ENCODE measurements around the gene SASH1.
"Not testable (repeated sequence)": the region's sequence is repeated elsewhere in the genome, so short reads cannot be mapped to it uniquely, and the experiment has no call there.

Gene SASH1

DNA sequence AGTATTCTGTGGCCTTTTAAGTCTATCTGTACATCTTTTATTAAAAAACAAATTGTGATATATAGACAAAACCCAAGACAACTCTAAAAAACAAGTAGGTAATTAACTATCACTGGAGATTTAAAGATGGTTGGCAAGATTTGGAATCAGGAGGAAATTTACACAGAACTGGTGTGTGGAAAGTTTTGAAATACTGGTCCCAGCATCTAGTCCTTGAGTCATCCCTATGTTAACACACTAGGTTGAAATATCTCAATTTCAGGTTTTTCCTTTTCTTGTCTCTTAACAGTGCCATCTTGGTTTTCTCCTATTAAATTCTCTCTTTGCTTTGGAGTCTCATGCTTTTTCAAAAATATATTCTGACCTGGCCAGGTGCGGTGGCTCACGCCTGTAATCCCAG is 27.5 kb downstream of the SASH1 start:
- no peak for DNase-seq

DNA sequence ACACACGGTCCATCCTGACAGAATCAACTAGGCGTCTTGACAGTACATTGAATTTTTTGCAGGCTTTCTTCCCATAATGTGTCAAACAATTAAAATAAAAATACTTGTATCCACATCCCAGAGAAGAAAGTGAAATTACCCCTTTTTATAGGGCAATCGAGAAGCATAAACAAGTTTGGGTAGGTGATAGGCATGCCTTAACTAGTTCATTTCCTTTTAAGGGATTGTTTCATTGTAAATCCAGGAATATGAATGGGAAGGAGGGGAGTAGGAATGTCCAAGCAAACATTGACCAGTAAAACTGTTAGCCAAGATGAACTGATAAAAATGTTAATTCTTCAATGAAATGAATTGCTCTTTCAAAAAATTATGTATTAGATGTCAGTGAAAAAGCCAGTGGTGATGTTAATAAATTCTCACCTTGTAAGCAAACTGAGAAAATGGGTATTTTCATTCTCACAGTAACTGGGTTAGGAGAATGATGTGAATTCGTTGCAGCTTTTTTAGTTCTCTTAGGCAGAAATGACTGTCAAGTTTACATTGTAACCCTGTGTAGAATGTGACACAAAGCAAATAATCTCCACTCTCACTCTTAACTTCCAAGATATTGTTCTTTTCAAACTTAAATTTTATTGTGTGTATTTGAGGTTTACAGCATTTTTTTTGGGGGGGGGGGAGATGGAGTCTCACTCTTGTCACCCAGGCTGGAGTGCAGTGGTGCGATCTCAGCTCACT is 31.6 kb downstream of the SASH1 start:
- no peak for DNase-seq

DNA sequence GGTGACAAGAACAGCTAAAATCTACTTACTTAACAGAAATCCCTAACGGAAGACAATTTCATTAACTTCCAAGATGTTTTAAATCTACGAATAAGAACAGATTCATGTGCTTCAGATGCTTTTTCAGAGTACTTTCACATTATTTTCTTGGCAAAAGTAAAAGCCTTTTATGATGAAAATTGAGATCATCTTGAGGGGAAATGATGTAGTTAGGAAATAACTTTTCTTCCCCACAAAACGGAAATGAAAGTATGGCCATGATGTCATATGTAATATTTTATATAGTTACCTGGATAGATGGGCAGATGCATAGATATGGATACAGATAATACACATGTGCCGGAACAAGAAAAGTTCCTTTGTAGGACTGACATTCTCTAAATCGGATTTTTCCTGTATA is 32.8 kb downstream of the SASH1 start:
- DNase-seq: no peak

DNA sequence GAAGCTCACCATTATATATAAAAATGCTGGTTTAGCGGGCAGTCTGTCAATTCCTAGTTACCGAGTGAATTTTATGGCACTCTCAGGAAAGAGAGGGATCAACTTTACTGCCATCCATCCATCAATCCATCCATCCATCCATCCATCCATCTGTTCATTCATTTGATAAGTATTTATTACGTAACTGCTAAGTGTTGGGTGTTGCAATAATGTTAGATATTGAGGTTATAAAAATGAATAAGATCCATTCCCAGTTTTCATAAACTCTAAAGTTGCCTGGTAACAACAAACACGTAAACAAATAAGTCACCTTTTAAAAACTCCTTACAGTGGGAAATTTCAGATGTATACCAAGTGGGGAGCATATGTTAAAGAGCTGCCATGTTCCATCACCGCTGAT is 36.8 kb downstream of the SASH1 start:
- no peak for DNase-seq

DNA sequence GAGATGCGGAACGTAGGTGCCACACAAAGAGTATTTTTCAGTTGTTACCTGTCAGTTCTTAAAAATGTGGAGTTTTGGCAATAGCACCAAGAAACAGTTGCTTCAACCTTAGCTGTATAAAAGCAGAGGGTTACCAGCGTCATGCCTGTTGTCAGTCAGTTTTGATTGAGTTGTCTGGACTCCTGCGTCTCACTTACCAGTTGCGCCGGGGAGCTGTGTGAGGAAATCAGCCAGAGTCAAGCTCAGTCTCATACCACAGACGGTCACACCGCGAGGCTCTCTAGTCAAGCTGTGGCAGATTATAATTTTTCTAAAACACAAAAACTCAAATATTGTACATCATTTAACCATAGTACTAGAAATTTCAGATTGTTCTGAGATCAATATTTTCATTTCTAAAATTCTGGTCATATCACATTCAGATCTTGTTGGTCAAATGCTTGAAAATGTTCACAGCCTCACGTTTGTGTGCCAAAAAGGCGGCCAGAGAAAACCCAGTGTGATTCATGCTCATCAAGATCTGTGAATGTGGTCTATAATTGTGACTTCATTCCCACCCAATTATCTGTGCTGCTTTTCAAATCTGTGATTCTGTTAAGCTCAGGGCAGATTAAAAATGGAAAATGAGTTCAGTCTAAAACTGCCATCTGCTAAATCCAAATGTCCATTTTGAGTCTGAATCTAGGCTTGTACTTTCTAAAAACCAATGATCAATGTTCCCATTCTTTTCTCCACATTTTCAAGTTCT is 37.5 kb downstream of the SASH1 start:
- DNase-seq: no peak

DNA sequence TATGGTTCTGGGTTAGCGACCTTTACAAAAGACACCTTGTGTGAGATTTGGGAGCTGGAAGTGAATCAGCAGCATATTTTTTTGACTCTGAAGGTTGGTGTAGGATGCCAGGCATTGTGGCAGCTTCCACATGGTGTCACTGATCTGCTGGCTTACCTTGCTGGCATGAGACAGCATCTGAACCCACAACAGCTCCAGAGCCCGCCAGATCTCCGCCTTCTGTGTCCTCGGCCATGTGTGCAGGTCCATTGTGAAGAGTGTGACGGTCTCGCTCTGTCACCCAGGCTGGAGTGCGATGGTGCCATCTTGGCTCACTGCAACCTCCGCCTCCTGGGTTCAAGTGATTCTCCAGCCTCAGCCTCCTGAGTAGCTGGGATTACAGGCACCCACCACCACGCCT is 39.4 kb downstream of the SASH1 start:
- DNase-seq: not testable (repeated sequence)

DNA sequence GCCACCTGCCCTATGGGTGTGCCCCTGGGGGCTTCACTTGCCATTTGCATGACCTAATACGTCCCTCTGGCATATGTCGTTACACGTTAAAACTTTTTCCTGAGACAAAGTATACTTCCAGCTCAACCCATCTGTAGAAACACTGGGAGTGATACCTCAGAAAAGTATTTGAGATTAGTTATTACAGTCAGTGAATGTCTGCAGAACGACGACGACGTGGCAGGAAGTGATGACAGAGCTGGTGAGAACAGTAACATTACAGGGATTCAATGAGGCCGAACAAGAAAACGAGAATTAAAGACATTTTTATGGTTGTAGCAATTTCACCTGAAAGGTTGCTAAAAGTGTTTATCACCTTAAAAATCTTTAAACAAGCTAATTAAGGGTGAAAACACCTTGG is 40.2 kb downstream of the SASH1 start:
- DNase-seq: no peak

DNA sequence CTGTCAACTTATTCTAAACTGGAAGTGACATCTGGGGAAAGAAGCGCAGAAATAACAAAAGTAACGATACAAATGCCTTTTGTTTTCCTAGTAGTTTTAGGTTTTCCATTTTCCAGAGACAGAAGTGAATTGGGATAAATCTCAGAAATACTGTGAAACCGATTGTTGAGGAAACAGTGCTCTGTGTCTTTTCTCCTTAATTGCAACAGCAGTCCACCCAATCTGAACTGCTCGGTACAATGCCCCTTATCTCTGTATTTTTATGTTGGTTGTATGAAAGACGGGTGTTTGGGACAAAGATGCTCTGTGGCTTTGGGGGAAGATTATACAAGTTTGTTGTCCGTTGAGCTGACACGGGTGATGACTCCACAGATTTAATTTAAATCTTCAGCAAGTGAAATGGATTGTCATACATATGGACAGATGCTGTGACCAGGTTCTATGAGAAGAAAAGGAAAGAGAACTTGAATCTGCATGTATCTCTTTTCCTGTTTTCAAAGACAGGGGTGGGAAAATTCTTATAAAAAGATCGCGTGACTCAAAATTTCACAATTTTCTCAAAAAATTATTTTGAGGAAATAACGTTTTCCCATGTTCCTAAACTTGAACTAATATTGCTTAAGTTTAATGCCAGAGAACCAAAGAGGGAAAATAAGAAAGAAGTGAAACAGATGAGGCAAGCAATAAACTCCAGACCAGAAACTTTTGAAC is 41.2 kb downstream of the SASH1 start:
- no peak for DNase-seq

DNA sequence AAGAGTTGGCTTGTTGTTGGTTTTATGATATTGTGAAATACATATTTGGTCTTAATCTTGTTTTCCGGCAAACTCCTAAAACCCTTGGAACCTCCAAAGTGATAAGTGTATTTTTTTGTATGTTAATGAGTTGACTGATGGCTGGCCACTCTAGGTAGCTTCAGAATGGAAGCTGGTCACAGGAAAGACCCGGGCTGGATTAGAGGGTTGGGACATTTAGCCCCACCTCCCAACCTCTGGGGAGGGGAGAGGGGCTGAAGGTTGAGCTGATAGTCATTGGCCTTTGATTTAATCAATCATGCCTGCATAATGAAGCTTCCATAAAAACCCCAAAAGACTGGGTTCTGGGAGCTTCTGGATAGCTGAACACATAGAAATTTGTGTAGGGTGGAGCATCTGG is 42.7 kb downstream of the SASH1 start:
- DNase-seq: no peak

DNA sequence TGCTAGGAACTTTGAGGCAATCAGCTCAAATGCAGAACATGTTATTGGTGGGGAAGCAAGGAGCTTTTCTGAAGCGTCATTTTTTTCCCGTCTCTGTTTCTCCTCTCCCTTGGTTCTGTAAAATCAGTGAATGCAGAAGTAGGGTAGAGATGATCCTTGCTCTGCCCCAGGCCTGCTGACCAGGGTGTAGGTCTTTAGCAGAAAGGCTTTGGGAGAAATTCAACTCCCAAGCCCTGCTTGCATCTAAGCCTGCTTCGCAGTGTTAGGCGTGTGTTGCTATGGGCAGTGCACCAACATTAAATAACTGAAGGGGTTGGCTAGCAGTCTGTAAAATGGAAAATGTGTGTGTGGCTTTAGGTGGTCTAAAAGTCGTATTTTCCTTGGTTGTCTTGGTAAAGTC is 45.9 kb downstream of the SASH1 start:
- DNase-seq: no peak

DNA sequence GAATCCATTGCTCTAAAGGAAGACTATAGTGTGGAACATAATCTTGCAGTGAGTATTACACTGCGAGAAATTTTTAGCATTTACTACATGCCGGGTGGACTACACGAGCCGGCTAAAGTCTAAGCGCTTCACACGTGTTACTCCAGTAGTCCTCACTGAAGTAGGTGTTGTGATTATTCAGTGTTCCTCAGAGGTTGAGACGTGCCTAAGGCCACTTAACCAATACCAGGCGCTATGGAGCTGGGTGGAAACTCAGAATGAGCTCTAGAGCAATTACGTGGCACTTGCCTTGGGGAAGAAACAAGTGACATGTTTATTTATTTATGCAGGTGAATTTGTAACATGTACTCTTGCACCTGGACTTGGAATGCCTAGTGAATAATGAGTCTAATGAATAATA is 46.4 kb downstream of the SASH1 start:
- DNase-seq: no peak

DNA sequence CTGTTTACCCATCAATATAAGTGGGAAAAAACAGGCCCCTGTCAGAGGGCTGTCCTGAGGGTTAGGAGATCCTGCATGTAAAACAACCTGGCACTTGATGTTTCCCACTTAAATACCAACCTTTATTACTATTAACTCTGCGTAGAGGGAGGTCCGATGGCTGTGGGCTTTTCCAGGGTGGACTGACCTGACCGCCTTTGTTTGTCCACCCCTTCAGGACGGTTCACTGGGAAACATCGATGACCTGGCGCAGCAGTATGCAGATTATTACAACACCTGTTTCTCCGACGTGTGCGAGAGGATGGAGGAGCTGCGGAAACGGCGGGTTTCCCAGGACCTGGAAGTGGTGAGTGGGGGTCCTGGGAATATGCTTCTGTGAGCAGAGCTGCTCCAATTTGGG is 47.3 kb downstream of the SASH1 start:
- DNase-seq: no peak

DNA sequence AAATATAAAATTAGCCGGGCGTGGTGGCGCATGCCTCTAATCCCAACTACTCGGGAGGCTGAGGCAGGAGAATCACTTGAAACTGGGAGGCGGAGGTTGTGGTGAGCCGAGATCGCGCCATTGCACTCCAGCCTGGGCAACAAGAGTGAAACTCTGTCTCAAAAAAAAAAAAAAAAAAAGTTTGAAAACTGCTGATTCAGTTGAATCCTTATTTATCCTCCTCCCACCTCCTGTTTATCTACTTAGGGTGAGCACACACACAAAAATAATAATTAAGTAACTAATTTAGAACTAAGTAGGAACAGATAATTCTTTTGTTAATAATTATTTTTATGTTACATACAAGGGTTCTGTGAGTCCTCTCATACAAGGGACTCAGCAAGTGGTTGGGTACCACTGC is 49.5 kb downstream of the SASH1 start:
- DNase-seq: not testable (repeated sequence)

DNA sequence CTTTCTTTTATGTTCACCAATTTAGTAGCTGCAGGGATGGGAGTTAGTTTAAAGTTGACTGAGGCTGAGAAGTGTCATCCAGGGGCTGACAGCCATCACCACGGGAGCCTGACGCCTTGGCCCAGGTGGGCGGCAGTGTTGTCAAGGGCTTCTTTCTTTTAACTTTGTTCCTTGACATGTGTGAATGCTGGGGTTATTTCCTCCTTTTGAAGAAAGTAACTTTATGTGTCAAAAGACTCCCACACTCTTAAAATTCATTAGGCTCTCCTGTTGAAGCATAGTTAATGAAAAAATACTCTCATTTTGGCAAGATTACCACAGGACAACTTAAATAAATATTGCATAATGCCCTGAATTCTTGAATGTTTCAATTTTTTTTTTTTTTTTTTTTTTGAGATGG is 50.0 kb downstream of the SASH1 start:
- DNase-seq: no peak

DNA sequence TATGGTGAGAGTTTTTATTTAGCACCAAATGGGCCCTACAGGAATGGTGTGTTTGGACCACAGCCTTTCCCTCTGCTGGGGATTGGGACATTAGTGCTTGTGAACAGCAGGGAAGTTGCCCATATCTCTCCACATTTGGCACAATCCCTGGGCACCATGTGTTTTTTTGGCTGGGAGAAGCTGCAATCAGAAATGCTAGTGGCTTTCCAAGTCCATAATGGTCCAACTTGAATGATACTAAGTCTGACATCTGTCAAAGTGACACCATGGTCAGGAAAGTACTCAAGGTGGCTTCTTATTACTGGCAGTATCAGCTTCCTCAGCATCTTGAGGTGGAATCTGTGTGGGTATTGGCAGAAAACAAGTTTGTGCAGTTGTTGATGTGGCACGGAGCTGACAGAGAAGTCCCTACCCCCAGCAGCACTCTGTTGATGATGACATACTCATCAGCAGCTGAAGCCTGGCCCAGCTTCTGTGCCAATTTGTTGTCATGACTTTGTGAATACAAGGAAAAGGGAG is 53.0 kb downstream of the SASH1 start:
- DNase-seq: no peak

DNA sequence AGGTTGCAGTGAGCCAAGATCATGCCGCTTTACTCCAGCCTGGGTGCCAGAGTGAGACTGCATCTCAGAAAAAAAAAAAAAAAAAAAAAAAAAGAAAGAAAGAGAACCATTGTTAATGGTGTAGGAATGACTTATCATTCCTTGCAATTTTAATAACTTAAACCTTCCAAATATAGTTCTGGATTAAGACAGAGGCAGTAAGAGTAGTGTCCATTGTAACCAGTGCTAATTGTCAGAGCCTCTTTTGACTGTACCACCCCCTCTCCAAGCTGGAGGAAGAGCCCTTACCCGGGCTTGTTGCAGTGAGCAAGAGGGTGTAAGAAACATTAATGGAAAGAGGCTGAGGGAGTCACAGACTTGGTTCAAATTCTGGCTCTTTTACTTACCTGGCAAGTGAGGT is 53.8 kb downstream of the SASH1 start:
- DNase-seq: no peak

DNA sequence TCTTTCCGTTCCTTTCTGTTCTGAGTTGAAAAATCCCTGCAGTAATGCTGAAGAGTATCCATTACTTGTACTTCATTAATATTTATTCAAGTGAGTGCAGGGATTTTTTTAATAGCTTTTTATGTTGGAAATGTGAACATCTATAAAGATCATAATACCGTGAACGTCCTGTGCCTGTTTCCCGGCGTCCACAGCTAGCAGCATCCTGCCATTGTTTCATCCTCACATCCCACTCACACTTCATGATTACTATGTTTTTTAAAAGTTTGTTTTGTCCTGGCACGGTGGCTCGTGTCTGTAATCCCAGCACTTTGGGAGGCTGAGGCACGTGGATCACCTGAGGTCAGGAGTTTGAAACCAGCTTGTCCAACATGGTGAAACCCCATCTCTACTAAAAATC is 54.3 kb downstream of the SASH1 start:
- DNase-seq: no peak

DNA sequence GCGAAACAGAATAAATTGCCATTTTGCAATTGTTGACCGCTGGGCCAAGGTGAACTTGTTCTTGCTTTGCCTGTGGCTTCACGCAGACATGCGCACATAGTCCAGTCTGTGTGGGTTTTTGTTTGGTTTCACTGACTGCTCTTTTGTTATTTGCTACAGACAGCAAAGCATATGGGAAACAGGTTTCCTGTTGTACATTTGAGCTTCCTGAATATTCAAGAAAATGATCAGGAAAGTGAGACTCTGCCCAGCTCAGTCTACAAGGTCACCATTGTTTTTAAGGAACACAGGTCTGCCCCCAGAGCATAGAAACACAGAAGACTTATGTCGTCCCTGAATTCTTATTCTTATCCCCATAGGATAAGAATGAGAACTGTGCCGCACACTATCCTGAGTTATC is 55.6 kb downstream of the SASH1 start:
- no peak for DNase-seq

DNA sequence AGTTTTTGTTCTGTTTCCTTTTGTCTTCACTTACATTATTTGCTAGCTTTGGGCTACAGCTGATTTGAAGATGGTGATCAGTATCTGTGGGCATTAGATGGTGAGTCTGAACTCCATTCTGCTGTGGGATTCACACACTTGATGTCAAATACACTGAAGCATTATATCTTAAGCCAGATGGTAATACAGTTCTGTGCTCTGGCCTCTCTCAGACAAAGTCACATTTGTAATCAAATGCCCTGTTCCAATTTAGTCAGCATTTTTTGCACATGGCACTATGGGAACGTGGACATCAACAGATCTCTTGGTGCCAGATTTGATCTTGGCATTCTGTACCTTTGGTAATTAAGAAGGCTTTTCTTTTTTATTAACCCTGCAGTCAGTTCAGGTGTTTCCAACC is 56.0 kb downstream of the SASH1 start:
- no peak for DNase-seq

DNA sequence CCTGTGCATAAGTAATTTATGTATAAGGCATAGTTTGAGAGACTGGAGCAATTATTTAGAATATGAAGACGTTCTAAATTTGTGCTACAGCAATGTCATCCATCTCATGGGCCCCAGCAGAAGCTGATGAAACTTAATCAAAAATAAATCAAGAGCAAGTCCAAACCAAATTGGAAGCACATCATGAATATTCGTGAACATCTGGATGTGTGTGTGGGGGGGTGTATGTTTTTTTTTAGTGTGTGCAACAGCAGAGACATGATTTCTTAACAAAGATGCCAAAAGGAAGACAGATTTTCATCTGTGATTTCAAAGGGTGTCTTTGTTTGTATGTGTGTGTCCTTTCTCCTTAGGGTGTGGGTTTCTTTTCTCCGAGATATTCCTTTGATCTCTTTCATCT is 58.9 kb downstream of the SASH1 start:
- no peak for DNase-seq

DNA sequence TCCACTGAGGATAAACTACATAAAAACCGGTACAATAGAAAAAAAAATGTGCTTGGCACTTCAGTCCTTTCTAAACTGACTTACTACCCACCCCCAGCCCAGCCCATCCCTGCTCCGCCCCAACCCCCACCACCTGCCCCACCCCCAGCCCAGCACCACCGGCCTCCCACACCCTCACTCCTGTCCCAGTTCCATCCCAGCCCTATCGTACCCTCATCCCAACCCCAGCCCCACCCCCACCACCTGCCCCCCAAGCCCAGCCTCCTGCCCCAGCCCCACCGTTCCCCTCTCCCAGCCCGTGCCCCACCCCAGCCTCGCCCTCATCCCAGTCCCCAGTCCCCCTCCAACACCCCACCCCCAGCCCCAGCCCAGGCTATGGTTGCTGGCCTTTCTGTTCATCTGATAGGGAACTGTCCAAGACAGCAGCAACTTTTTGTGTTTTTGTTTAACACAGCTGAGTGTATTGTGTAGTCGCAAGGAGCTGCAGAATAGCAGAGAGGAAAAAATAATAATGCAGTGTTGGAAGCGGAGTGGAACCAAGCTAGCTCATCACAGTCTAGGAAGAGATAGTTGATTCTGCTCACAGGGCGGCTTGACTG is 61.9 kb downstream of the SASH1 start:
- no peak for DNase-seq

DNA sequence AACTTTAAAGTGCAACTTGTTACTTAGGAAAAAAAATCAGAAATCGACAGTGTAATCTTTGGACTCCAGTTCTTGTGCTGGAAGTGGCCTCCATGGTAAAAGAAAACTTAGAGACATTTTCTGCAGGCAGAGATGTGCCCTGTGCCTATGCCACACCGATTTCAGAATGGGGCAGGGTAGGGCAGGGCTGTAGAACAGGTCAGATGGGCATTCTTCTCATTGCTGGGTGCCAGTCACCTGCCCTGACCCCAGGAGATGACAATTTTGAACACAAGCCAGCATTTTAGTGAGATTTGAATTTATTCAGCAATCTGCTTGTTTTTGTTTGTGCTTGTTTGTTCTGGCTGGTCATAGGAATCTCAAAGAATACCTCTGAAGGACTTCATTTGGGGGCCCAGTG is 63.3 kb downstream of the SASH1 start:
- no peak for DNase-seq

DNA sequence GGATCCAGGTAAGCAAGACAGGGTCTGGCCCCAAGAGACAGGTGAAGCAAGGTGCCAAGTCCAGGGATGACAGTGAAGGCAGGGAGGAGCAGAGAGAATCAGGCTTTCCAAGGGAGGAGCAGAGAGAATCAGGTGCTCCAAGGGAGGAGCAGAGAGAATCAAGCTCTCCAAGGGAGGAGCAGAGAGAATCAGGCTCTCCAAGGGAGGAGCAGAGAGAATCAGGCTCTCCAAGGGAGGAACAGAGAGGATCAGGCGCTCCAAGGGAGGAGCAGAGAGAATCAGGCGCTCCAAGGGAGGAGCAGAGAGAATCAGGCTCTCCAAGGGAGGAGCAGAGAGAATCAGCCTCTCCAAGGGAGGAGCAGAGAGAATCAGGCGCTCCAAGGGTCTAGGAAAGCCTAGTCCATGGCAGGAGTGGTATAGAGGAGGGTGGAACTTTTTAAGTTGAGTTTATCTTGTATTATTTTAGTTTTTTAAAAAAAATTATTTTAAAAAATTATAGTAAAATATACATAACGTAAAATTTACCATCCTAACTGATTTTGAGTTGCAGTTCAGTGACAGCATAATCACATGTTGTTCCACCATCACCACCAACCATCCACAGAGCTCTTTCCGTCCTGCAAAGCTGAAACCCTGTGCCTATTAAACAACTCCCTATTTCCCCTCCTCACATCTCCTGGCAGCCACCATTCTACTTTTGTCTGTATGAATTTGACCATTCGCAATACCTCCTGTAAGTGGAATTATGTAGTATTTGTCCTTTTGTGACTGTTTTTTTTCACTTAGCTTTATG is 64.1 kb downstream of the SASH1 start:
- DNase-seq: no peak

All from KG1 (cell line).